Mucosa of descending colon (tissue), 3 donors: Measurements from ENCODE around the gene TSKU. TPM values are rescaled to one million over a fixed set of nuclear protein-coding genes. Genes with fewer than 3 reads are reported as not detected.

Experiments
- ATAC-seq: fragments of 200-7000 bp; cut with Tn5 transposase; one replicate; pipeline ENCODE4 v1.9.1; 2020; ENCODE audit warnings: mild to moderate bottlenecking, moderate library complexity
- DNase-seq, 3 donors: peaks; one replicate each; pipeline ENCODE4 v3.0.0-alpha.2; 2020
- H3K36me3 ChIP-seq: fragments of 200-600 bp; one replicate; pipeline ENCODE4 v1.8.0; 2021; ENCODE audit warnings: low read depth, mild to moderate bottlenecking
- H3K4me1 ChIP-seq: fragments of 200-600 bp; one replicate; pipeline ENCODE4 v1.8.0; 2021; ENCODE audit warnings: low read depth, mild to moderate bottlenecking
- H3K4me3 ChIP-seq: fragments of 200-600 bp; one replicate; pipeline ENCODE4 v1.8.0; 2021; ENCODE audit warnings: mild to moderate bottlenecking
- H3K9me3 ChIP-seq: fragments of 200-600 bp; one replicate; pipeline ENCODE4 v1.8.0; 2021; ENCODE audit warnings: mild to moderate bottlenecking
- CTCF ChIP-seq: fragments of 200-600 bp; IDR thresholded peaks from one replicate; pipeline ENCODE4 v1.8.0; 2022; ENCODE audit warnings: antibody characterized with exemption, mild to moderate bottlenecking
- intact Hi-C, 2 donors: fragments of 100-400 bp; cut with DNase I in 1 of 2; cut with micrococcal nuclease in 1 of 2; formaldehyde crosslinking; loops; one replicate each; pipeline versions ENCODE4 v1.11.0 to v1.11.1; 2022; cut with DNase I, micrococcal nuclease
- total RNA-seq, 3 donors: library from RNA; stranded (reverse); fragmentation: NEBNext Ultra II Directional in 2 of 3; extraction: Animal tissue kit (Norgen Biotek cat#: 25700) in 2 of 3; gene quantifications; one replicate each; pipeline versions ENCODE4 v1.2.1 to v1.2.4, GENCODE V29; 2021 to 2023
- donor health status: DM: no; HTN: no; CAD: no; lungs with moderate emphysema.
- donor health status: DM: no; HTN: no; CAD: no.
- donor health status: DM: no; HTN: yes; CAD: no.

The TSKU gene
- total RNA-seq, 3 donors from 2014 or later: 21.5 to 42.9 (median 41.8) TPM

GRCh38 chr11:76786016-76786415 is 2.9 kb downstream of the TSKU start:
- H3K4me1 ChIP-seq: peaks cover 35% of the 10 kb centered on the region
- intact Hi-C loops: no loop called here
- H3K9me3 ChIP-seq: no peaks in the 10 kb centered on the region
- H3K4me3 ChIP-seq: no peak overlapping the region
- no peaks in the 10 kb centered on the region for H3K36me3 ChIP-seq
- DNase-seq (no peak), ATAC-seq (no peak)
- TF ChIP-seq CTCF: no peak

GRCh38 chr11:76786441-76787014 is 3.4 kb downstream of the TSKU start:
- TF ChIP-seq CTCF: no peak
- no peak for DNase-seq
- Histone ChIP-seq H3K36me3 (no peaks in the 10 kb centered on the region), H3K4me1 (peaks cover 31% of the 10 kb centered on the region), H3K4me3 (no peak overlapping the region), H3K9me3 (no peaks in the 10 kb centered on the region)
- no peak for ATAC-seq
- intact Hi-C loops: no loop called here

GRCh38 chr11:76787271-76787670 is 4.1 kb downstream of the TSKU start:
- Histone ChIP-seq H3K36me3 (no peaks in the 10 kb centered on the region), H3K4me1 (peaks cover 26% of the 10 kb centered on the region), H3K9me3 (no peaks in the 10 kb centered on the region), H3K4me3 (no peak overlapping the region)
- TF ChIP-seq CTCF: no peak
- no peak for ATAC-seq
- intact Hi-C loops: no loop called here
- no peak for DNase-seq

GRCh38 chr11:76787911-76788596 is 4.9 kb downstream of the TSKU start:
- peaks cover 26% of the 10 kb centered on the region for H3K4me1 ChIP-seq
- no peaks in the 10 kb centered on the region for H3K9me3 ChIP-seq
- DNase-seq (no peak), ATAC-seq (peak; percentile 35)
- TF ChIP-seq CTCF: no peak
- H3K4me3 ChIP-seq: no peak overlapping the region
- no peaks in the 10 kb centered on the region for H3K36me3 ChIP-seq
- intact Hi-C loops: no loop called here

GRCh38 chr11:76788661-76789442 is 5.7 kb downstream of the TSKU start:
- ATAC-seq (peak; percentile 82), DNase-seq (peak; percentile 84 to 94 (median 88))
- intact Hi-C loops: no loop called here
- no peaks in the 10 kb centered on the region for H3K9me3 ChIP-seq
- peaks cover 29% of the 10 kb centered on the region for H3K4me1 ChIP-seq
- no peak for TF ChIP-seq CTCF
- no peaks in the 10 kb centered on the region for H3K36me3 ChIP-seq
- no peak overlapping the region for H3K4me3 ChIP-seq
